NCI-H524 (cell line): ENCODE measurements around the gene EDEM3.
"Not testable (repeated sequence)": the region's sequence is repeated elsewhere in the genome, so short reads cannot be mapped to it uniquely, and the experiment has no call there.

Source experiments
- DNase-seq, 2 experiments: peaks; one replicate each; lab custom pipeline; 2025; lab: John Stamatoyannopoulos, UW

The EDEM3 gene

DNA sequence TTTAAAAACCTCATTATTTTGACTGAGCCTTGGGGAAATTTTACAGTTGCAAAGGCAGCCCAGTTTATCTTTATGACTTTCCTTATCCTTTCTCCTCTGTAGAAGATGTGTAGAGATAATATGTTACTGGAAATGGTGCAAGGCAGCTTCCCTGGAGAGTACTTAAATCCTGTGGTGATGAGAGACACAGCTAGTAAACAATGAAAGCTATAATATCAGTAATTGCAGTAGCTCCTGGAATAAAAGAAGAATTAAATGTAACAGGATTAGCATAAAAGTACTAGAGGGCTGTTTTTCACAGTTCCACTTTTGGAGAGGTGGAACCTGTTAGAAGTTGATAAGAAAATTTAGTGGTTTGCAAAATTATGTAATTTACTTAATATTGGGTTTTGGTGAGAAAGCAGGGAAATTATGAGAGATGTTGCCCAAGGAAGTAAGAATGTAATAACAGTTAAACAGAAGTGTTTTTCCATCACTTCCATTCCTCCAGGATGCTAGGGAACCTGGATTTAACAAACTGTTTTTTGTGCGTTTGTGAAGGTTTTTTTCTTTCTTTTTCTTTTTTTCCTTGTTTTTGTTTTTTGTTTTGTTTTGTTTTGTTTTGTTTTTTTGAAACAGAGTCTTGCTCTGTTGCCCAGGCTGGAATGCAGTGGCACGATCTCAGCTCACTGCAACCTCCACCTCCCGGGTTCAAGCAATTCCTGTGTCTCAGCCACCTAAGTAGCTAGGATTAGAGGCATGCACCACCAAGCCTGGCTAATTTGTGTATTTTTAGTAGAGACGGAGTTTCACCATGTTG, 15.7 kb upstream of the EDEM3 start:
- DNase-seq, result no peak

DNA sequence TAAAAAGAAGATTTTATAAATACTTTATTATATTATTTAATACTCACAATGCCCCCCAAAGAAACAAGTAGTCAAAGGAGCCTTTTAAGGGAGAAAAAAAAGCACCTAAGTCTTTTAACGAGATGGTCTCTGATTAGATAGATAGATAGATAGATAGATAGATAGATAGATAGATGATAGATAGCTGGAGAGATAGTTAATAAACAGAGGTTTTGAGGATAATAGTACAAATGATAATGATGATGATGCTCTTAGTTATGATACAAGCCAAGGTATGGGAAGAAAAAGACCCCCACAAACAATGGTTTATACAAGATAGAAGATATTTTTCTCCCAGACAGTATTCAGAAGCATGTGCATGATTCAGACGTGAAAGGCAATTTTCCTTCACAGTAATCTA, 14.6 kb upstream of the EDEM3 start:
- DNase-seq, result no peak

DNA sequence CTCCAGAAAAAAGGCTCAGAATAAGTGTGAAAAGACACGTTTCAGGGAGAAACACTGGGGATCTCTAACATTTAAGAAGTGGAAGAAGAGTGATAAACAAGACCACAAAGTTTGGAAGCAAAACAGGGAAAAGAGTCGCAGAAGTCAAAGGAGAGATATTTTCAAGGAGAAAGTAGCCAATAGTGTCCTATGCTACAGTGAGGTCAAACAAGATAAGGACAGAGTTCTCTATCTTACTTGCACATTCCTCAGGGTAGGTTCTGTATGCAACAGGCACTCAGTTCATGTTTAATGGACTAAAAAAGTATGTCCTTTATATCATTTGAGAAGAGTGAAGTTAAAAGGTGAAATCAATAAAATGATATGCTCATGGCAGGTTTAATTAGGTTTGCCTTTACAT, 13.8 kb upstream of the EDEM3 start:
- DNase-seq, result no peak

GRCh38 chr1:184767591-184767990, 12.9 kb upstream of the EDEM3 start:
- DNase-seq, result no peak

GRCh38 chr1:184764483-184764882, 9.8 kb upstream of the EDEM3 start:
- no peak for DNase-seq

GRCh38 chr1:184763520-184763919, 8.9 kb upstream of the EDEM3 start:
- DNase-seq, result not testable (repeated sequence)

GRCh38 chr1:184761969-184762485, 7.4 kb upstream of the EDEM3 start:
- no peak for DNase-seq

GRCh38 chr1:184759651-184760050, 5.0 kb upstream of the EDEM3 start:
- no peak for DNase-seq

- DNase-seq, result peak in 1 of 2 experiments; percentile 7
These were observed 4.5 kb upstream of the EDEM3 start for GRCh38 chr1:184759112-184759511.

- no peak for DNase-seq
These were observed 3.2 kb upstream of the EDEM3 start for GRCh38 chr1:184757891-184758290.

- DNase-seq, result peak; percentile 72 to 87
These were observed 2.7 kb upstream of the EDEM3 start for GRCh38 chr1:184757406-184757805.

DNA sequence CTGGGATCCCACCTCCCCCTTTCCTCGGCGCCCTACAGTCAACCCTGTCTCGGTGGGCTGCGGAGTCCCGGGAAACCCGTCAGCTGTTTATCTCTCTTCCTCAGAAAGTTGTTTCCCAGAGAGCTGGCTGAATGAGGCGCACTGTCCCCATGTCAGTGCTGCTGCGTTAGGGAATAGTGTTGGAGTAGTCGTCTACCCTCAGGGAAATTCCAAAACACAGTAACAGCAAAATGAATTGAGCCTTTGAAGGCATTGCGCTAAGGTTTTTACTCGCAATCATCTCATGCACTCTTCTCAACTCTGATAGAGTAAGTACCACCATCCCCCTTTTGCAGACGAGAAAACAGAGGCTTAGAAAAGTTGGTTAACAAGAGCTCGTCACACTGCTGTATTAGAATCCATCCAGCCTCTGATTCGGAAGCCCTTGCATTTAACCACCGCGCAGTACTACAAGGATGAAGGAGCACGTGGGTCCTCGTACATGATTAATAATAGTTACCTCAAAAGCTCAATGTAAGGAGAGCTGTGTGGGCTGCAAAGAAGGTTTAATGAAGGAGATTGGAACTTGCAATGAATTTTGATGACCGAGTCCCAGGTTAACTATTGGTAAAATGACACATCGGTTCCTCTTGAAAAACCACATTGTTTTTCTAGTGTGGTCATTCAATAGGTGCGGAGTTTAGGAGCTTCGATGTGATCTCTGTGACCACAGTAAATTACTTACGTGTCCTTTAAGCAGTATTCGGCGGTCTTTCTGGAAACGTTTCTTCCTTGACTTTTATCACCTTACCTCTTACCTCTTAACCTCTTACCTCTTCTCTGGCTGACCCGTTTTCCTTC, 788 bp upstream of the EDEM3 start:
- DNase-seq, result peak in 1 of 2 experiments; percentile 48

DNA sequence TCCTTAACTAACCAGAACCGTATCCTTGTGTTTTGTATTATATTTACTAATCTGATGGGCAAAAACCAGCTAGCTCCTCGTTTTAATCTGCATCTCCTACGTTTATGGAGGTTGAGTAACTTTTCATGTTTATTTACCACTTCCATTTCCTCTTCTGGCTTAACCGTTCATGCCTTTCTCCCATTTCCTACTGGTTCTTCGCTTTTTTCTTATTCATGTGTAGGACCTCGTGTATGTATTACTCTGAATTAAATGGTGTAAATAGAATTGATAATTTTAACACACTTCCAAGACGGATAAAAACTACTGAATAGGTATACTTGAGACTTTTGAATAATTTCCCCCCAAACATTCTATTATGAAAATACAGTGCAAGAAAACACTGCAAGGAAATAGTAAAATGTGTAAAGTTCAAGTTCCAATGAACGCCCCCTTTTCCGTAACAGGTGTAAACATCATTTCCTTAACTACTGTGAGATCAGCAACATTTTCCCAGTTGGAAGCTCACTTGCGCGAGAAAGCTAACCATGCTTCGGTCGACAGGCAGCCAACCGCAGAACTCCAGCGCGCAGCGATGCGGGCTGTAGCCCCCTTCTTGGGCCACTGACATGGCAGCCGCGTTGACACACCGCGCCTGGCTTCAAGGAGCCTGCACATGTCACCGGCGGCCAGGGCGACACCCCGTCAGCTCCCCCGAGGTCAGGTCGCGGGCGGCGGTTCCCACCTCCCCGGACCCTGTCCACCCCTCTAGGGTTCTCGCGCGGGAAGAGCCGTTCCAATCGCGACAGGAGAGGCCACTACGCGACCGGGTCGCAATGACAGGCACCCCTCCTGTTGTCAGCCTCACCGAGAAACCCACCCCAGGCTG, 816 bp downstream of the EDEM3 start:
- peak; percentile 9 to 54 for DNase-seq

DNA sequence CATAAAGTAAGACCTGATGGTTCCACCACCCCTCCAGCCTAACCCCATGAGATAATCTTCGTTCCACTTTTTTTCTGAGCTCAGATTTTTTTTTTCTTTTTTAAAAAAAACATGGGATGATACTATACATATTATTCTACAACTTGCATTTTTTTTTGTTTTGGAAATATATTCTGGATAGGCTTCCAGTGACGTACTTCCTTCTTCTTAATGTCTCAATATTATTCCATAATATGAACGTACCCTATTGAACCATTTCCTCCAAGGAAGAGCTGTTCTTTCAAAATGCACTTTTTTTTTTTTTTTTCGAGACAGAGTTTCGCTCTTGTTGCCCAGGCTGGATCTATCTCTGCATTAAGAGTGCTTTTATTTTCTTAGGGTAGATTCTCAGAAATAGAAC, 1.5 kb downstream of the EDEM3 start:
- DNase-seq, result no peak

DNA sequence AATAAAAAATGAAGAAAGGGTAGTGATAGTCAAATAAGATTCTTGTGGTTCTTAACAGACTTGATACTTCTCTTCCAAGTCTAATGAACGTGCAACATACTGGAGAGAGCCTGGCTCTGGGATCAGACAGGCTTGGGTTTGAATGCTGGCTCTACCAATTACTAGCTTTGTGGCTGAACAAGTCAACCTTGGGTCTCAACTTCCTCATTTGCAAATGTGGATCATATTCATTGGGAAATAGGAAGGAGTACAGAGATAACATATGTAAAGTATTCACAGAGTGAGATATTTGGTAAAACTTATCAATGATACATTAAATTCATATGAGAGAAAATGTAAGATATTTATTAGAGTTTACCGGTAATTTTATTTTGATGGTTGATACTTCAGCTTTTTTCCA, 2.0 kb downstream of the EDEM3 start:
- DNase-seq, result no peak

- no peak for DNase-seq
These were observed 5.9 kb downstream of the EDEM3 start for GRCh38 chr1:184748740-184749139.

DNA sequence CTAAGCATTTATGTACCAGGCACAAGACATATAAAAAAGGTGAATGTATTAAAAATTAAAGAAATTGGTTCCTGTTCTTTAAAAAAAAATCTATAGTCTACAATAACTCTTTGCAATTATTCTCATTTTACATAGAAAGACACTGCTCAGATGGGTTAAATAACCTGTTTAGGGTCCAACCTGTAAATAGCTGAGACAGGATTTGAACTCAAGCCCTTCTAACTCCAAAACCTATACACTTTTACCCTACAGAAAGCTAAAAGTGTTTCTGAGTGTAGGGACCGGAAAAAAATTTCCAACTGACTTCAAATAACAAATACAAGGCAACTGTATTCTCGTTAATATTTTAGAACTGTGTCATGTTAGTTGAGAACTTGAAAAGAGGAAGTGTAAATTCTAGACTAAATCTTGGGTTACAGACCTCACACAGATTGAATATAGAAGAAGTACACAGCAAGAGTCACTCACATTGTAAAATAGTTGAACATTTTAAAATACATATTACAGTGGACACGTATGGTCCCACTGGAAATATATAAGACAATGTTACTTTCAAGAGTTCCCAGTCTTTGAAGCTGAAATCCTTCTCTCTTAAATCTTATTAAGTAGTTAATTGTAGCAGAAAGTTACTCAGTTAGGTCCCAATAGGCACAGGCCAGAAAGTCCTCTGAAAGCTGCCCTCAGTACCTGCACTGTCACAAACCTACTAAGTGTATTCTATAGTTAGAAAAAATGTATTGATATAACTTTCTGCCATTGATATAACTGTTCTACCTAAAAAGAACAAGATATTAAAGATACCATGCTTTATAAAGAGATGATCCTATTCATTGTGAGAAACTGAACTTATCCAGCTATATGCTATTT, 7.3 kb downstream of the EDEM3 start:
- DNase-seq, result no peak

DNA sequence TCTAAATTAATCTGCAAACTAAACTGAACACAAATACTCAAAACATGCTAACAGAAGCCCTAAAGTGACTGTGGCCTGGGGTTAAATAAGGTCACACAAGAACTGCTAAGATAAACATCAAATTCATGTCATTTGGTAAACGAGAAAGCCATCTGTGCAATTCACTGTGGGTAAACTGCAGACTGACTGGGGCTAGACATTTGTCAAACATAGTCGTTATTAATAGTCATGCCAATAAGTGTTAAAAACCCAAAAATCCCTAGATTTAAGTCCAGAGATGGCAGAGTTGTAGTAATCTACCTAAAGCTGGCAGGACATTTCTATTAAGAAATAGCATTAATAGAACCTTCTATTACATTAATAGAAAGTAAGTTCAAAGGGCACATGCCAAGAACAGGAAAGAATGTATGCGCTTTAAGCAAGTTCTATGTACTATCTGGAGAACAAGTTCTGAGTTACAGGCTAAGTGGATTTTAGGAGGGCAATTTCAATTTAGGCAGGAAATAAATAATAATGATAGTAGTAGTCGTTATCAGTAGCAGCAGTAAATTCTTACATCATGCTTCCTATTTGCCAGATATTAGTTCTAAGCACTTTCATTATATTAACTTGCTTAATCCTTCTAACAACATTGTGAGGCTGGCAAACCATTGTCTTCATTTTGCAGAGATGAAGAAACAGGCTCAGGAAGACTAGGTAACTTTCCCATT, 8.6 kb downstream of the EDEM3 start:
- DNase-seq, result peak in 1 of 2 experiments; percentile 36

DNA sequence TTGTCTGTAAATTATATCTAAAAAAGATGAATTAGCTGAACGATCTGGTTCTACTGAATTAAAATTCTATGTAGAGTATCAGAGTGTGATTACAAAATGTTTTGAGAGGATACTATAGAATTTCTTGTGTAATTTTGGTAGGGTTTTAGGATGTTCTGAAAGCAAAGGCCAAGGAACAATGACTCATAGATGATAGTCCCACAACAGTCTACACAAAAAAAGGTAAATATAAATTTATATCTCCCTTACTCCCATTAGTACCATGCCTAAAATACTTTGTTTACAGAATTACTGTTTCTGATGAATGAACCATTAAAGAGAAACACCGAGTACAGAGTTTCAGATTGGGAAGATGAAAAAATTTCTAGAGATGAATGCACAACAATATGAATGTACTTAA, 9.5 kb downstream of the EDEM3 start:
- DNase-seq, result no peak

DNA sequence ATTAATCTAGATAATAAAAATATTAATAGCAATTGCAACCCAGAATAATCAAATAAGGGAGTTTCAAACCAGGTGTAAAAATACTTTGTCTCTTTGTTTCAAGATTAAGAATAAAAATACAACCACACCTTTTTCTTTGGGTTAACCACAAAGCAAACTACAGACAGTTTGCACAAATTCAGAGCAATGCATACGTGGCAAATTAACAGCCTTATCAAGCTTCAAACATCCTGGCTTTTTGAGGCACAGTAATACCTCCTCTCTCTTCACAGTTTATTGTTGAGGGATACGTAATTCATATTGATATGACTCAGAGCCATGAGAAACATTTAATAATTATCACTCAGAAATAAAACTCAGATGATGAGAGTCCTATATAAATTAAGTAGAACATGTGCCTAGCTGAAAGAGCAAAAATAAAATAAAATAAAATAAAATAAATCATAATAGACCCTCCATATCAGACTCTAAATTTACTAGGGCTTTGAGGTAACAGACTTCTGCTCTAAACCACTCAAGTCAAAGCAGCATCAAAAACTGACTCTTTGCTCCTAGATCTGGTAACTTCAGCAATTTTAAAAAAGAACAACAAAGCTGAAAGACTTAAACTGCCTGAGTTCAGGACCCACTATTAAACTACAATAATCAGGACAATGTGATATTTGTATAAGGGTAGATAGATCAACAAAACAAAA, 11.4 kb downstream of the EDEM3 start:
- DNase-seq, result no peak
